Measurements from ENCODE around the gene TCAP. TPM values are rescaled to one million over a fixed set of nuclear protein-coding genes. Genes with fewer than 3 reads are reported as not detected.

TCAP gene
- total RNA-seq, 1 experiment from 2014 or later = 1.6 TPM

DNA sequence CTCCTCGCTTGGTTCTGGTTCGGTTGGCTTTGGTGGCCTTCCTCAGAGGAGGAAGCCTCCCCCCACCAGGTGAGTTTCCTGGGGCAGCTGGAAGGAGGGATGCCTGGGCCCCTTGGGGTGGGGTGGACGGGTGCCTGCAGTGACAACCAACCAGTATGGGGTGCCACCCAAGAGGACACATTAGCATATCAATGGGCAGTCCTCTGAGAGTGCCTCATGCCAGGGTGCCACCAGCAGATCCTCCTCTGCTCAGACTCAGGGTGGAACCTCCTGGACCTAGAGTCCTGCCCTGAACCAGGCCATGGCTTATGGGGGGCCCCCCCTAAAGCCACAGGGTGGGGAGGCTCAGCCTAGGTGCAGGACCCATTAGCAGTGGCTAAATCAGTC lies 35.7 kb upstream of the TCAP start:
- DNase-seq (ENCODE audit: low read depth, low spot score) = no peak
- no peak overlapping the region for H3K4me3 ChIP-seq (ENCODE audit: low read depth in 2 of 2, low read length in 2 of 2)
- ChIA-PET POLR2A (no interaction called here), CTCF (no interaction called here)
- intact Hi-C loops (cut with micrococcal nuclease; ENCODE audit: unreplicated experiment) = loop anchor here (5.0 kb wide), 1 partner anchor 123 kb away; no protein-coding TSS in a partner anchor
- TF ChIP-seq SIN3A (IDR thresholded peaks at IDR 0.05; ENCODE audit: borderline replicate concordance, insufficient read depth, low read depth, low read length) (no peak), TCF7L2 (IDR thresholded peaks at IDR 0.05; ENCODE audit: low read depth, low read length) (no peak), POLR2AphosphoS5 (IDR thresholded peaks at IDR 0.05; ENCODE audit: low read depth, low read length) (no peak)
- TF ChIP-seq, protein P1, sequence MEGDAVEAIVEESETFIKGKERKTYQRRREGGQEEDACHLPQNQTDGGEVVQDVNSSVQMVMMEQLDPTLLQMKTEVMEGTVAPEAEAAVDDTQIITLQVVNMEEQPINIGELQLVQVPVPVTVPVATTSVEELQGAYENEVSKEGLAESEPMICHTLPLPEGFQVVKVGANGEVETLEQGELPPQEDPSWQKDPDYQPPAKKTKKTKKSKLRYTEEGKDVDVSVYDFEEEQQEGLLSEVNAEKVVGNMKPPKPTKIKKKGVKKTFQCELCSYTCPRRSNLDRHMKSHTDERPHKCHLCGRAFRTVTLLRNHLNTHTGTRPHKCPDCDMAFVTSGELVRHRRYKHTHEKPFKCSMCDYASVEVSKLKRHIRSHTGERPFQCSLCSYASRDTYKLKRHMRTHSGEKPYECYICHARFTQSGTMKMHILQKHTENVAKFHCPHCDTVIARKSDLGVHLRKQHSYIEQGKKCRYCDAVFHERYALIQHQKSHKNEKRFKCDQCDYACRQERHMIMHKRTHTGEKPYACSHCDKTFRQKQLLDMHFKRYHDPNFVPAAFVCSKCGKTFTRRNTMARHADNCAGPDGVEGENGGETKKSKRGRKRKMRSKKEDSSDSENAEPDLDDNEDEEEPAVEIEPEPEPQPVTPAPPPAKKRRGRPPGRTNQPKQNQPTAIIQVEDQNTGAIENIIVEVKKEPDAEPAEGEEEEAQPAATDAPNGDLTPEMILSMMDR (IDR thresholded peaks at IDR 0.05) = no peak
- TF ChIP-seq, protein P2, sequence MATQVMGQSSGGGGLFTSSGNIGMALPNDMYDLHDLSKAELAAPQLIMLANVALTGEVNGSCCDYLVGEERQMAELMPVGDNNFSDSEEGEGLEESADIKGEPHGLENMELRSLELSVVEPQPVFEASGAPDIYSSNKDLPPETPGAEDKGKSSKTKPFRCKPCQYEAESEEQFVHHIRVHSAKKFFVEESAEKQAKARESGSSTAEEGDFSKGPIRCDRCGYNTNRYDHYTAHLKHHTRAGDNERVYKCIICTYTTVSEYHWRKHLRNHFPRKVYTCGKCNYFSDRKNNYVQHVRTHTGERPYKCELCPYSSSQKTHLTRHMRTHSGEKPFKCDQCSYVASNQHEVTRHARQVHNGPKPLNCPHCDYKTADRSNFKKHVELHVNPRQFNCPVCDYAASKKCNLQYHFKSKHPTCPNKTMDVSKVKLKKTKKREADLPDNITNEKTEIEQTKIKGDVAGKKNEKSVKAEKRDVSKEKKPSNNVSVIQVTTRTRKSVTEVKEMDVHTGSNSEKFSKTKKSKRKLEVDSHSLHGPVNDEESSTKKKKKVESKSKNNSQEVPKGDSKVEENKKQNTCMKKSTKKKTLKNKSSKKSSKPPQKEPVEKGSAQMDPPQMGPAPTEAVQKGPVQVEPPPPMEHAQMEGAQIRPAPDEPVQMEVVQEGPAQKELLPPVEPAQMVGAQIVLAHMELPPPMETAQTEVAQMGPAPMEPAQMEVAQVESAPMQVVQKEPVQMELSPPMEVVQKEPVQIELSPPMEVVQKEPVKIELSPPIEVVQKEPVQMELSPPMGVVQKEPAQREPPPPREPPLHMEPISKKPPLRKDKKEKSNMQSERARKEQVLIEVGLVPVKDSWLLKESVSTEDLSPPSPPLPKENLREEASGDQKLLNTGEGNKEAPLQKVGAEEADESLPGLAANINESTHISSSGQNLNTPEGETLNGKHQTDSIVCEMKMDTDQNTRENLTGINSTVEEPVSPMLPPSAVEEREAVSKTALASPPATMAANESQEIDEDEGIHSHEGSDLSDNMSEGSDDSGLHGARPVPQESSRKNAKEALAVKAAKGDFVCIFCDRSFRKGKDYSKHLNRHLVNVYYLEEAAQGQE (IDR thresholded peaks at IDR 0.05; ENCODE audit: insufficient read depth in 1 of 2, low read depth in 2 of 2, low read length in 1 of 2) = no peak
- no TSS peak for BruUV-seq (replicated peaks)
- H3K27me3 ChIP-seq (ENCODE audit: control insufficient read depth, insufficient read depth, low read length) = no peaks in the 10 kb centered on the region
- no peak overlapping the region for H3K27ac ChIP-seq (ENCODE audit: low read length)
- H3K4me1 ChIP-seq (ENCODE audit: control insufficient read depth, insufficient read depth, low read length) = peaks cover 26% of the 10 kb centered on the region
- H3K36me3 ChIP-seq (ENCODE audit: control insufficient read depth, insufficient read depth, low read length) = no peaks in the 10 kb centered on the region
- in situ Hi-C loops (cut with HindIII; ENCODE audit: low pct_unique_long_range_greater_than_20kb, low sequenced_read_pairs) = no loop called here
- no peak for ATAC-seq
- no peaks in the 10 kb centered on the region for H3K9me3 ChIP-seq (ENCODE audit: control insufficient read depth, insufficient read depth, low read depth, low read length)

DNA sequence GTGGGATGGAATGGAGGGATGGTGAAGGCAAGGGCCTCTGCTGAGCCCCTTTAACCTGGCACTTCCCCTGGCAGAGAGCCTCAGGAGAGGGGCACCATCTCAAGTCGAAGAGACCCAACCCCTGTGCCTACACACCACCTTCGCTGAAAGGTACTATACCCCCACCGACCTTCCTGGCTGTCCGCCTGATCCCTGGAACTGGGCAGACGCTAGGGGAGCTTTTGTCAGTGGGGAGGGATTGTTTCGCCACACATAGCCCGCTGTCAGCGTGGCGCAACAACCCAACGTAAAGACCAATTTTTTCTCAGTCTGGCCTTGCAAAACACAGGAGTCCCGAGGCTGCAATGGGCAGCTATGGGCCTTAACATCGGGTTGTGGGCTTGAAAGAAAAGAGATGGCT lies 35.3 kb upstream of the TCAP start:
- Histone ChIP-seq H3K27ac (ENCODE audit: low read length) (no peak overlapping the region), H3K4me1 (ENCODE audit: control insufficient read depth, insufficient read depth, low read length) (peaks cover 28% of the 10 kb centered on the region), H3K27me3 (ENCODE audit: control insufficient read depth, insufficient read depth, low read length) (no peaks in the 10 kb centered on the region), H3K36me3 (ENCODE audit: control insufficient read depth, insufficient read depth, low read length) (no peaks in the 10 kb centered on the region), H3K4me3 (ENCODE audit: low read depth in 2 of 2, low read length in 2 of 2) (no peak overlapping the region), H3K9me3 (ENCODE audit: control insufficient read depth, insufficient read depth, low read depth, low read length) (no peaks in the 10 kb centered on the region)
- in situ Hi-C loops (cut with HindIII; ENCODE audit: low pct_unique_long_range_greater_than_20kb, low sequenced_read_pairs) (no loop called here), intact Hi-C loops (cut with micrococcal nuclease; ENCODE audit: unreplicated experiment) (loop anchor here (5.0 kb wide), 1 partner anchor 122 kb away; no protein-coding TSS in a partner anchor)
- TF ChIP-seq, protein P2 (IDR thresholded peaks at IDR 0.05; ENCODE audit: insufficient read depth in 1 of 2, low read depth in 2 of 2, low read length in 1 of 2) = no peak
- TF ChIP-seq SIN3A (IDR thresholded peaks at IDR 0.05; ENCODE audit: borderline replicate concordance, insufficient read depth, low read depth, low read length) = no peak
- no peak for TF ChIP-seq TCF7L2 (IDR thresholded peaks at IDR 0.05; ENCODE audit: low read depth, low read length)
- TF ChIP-seq, protein P1 (IDR thresholded peaks at IDR 0.05) = no peak
- TF ChIP-seq POLR2AphosphoS5 (IDR thresholded peaks at IDR 0.05; ENCODE audit: low read depth, low read length) = no peak
- DNase-seq (ENCODE audit: low read depth, low spot score) (no peak), ATAC-seq (no peak)
- no TSS peak for BruUV-seq (replicated peaks)
- ChIA-PET CTCF (no interaction called here), POLR2A (no interaction called here)
